Retinal pigment epithelial cell (primary cell): ENCODE results near the gene CPZ.

ENCODE experiments used
- DNase-seq: peaks from one replicate; pipeline ENCODE4 v3.0.0-alpha.2; 2010; ENCODE audit warnings: low read depth
- H3K4me3 ChIP-seq: 2 replicates; pipeline ENCODE4 v1.5.1; 2011; ENCODE audit warnings: mild to moderate bottlenecking, low read length, control low read depth, moderate library complexity
- CTCF ChIP-seq: conservative IDR thresholded peaks from 2 replicates; pipeline ENCODE4 v1.5.1; 2011; ENCODE audit warnings: low read depth, low read length, control low read depth, inconsistent platforms

Gene CPZ

GRCh38 chr4:8557151-8558076 is 35.2 kb upstream of the CPZ start:
- DNase-seq = no peak
- no peak overlapping the region for H3K4me3 ChIP-seq
- no peak for TF ChIP-seq CTCF

- no peak for TF ChIP-seq CTCF
- no peak overlapping the region for H3K4me3 ChIP-seq
- DNase-seq = no peak
Observed at GRCh38 chr4:8558080-8558960, 34.2 kb upstream of the CPZ start.

- no peak for DNase-seq
- TF ChIP-seq CTCF = no peak
- no peak overlapping the region for H3K4me3 ChIP-seq
Observed at GRCh38 chr4:8559011-8559410, 33.6 kb upstream of the CPZ start.

- DNase-seq = no peak
- TF ChIP-seq CTCF = no peak
- no peak overlapping the region for H3K4me3 ChIP-seq
Observed at GRCh38 chr4:8559524-8560264, 32.9 kb upstream of the CPZ start.

GRCh38 chr4:8560265-8561047 is 32.1 kb upstream of the CPZ start:
- DNase-seq = no peak

More at GRCh38 chr4:8560265-8561047, 32.1 kb upstream of the CPZ start:
- no peak overlapping the region for H3K4me3 ChIP-seq
- no peak for TF ChIP-seq CTCF
